HS-27A (cell line): ENCODE results near the gene SHH.

Experiments used
- DNase-seq: peaks from one replicate; pipeline ENCODE4 v3.0.0-alpha.2; 2012; ENCODE audit warnings: low read depth, missing footprints

The SHH gene

DNA sequence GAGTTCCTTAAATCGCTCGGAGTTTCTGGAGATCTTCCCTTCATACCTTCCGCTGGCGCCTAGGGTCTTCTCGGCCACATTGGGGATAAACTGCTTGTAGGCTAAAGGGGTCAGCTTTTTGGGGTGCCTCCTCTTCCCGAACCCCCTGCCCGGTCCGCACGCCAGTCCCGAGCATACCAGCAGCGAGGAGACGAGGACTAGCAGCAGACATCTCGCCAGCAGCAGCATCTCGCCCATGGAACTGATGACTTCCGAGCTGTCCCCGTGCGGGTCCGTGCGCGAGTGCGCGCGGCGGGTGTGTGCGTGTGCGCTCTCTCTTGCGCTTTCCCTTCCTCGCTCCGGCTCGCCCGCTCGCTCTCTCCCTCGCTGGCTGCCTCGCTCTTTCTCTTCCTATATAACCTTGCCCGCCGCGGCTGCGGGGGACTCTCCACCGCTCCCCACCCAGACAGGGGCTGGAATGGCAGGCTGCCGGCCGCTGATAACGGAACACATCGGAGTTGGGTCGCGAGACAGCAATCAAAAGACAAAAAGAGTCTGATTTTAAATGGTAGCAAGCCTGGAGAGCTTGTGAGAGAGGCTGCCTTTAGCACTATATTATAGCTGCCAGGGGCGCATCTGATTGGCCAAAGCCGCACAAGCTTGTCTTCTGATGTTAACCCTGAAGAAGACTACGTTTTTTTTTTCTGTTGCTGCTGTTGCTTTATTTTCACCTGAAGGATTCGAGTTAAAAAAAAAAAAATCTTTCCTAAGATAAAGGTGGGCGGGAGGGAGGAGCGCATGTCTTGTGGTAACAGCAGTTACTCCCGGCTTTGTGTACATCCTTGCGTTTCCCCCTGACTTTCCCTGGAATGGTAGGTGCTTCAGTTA, at the start of gene SHH:
TSS of gene SHH (minus strand) at position 569 of the 867 bp plus-strand sequence. CDS start at position 228, 341 bp downstream.
- DNase-seq, result no peak

DNA sequence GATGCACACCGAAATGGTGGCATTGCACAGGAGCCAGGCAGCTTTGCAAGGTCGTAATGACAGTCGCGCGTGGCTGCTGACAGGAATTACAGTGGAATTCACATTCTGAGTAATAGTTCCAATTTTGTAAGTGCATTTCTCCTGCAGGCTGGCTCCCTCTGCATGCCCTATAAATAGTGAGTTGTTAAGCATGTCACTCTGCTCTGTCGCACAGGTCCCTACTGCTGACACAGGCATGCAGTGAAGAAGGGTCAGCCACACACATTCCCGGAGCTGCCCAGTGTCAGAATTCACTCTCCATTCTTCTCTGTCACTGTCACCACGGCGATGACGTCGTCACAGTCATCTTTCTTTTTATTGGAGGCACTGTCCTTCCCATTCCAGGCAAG, 49.2 kb upstream of the SHH start:
- no peak for DNase-seq

DNA sequence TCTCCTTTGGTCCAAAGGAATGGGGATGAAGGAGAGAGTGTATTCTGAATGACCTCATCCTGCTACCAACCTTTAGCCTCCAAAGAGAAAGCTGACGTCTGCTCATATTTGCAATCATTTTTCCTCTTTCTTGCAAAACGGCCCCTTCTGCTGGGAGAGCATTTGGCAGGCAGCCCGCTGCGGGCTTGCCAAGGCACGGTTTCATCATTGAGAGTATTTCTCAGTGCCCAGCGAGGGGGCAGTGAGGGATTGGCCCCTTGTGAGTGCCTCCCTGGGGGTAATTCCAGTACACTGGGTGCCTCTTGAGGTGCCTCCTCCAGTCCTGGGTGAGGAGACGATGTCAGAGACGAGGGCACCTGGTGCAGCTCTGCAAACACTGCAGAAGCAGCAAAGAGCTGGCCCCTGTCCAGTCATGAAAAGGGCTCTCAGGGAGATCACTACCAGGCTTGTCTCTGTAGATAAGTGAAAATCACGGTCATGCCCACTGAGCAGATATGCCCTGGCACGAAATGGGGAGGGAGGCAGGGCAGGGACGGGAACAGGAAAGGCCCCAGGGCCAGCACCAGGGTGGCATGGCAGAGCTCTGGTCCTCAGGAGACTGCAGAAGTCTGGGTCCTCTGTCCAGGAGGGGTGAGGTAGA, 48.7 kb upstream of the SHH start:
- DNase-seq, result no peak

DNA sequence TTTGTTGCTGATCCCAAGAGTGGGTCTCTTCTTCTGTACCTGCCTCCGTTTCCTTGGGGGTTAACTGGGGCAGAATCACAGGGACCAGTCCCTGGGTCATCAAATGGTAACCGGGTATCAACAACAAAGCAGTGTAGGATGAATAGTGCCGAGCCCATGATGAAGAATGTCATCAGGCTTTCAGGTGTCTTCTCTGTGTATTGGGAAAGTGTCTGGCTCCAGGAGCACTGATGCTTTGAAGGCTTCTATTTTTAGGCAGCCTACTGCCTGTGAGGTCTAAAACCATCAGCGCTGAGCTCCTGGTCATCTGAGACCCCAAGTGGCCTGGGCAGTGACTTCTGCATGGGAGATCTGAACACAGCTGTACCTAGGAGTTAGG, 48.2 kb upstream of the SHH start:
- no peak for DNase-seq

DNA sequence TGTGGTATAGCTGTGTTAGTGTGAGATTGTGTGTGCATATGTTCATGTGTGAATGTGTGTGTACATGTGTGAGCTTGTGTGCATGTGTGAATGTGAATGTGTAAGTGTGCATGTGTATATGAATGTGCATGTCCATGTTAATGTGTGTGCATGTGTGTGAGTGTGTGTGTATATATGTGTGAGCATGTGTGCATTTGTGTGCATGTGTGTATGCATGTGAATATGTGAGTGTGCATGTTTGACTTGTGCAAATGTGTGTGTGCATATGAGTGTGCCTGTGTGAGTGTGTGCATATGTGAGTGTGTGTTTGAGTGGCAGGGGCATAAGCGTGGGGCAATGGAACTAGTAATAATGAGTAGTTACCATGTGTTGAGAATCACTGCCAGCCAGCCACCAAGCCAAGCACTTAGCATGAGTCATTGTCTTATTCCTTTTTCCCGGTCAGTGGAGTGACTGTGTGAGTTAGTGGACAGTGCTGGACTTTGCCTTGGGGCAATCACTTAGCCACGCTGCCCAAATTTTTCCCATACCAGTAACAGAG, 46.3 kb upstream of the SHH start:
- DNase-seq, result no peak

DNA sequence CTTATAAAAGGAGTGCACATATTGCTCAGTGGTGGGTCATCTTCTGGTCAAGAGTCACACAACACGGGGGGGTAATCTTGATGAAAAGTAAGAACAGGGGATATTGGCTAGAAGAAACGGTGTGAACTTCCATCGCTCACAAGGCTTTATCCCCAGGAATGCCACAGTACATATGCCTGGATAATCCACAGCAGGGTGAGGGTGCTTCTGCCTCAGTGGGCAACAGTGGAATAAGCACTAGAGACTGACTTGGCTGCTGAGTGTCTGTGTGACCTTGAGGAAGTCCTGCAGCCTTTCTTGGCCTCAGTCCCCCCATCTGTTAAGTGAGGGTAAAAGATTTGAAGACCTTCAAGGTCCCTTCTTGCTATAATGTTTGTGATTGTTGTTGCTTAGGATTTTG, 44.9 kb upstream of the SHH start:
- no peak for DNase-seq

DNA sequence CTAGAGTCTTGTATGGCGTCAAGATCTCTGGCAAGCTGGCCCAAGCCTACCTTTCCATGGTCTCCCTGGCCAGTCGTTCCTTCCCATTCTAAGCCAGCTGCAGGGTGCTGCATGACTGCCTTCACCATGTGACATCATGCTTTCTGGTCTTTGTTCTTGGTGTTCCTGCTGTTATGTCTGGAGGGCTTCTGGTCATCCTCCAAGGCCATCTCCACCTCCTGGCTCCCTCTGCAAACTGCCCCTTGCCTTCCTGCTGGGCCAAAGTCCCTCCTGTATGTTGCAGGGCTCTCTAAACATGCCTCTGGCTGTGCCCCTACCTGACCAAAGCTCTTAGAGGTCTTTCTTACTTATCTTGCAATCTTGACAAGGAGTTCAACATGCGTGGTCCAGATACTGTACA, 44.4 kb upstream of the SHH start:
- DNase-seq, result no peak

DNA sequence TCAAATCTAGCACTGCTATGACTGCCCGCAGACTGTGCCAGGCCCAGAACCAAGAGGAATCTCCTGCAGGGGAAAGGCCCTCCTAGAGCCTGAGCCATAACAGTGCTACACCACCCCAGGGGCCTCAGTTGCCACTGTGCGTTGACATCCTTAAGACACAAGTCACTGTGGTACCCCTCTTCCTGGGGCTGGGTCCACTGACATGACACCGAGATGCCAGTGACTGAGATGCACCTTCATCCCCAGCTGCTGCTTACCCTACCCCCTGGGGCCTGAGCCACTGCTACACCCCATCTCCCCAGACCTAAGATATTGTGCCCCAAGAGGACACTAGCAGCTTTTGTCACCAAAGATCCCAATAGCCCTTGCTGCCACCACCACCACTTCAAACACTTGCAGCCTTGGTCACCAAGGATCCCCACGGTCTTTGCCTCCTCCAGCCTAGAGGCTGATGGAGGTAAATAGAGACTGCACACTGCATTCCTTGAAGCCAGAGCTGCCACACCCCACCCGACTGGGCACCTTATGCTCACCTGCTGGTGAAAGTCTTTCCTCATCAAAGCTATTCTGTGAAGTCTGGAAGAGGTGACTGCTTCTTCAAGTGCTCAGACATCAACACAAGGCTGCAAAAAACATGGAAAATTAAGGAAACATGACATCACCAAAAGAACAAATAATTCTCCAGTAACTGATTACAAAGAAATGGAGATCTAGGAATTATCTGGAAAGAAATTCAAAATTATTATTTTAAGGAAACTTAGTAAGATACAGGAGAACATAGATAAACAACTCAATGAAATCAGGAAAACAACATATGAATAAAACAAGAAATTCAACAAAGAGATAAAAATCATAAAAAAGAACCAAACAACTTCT, 40.4 kb upstream of the SHH start:
- no peak for DNase-seq

DNA sequence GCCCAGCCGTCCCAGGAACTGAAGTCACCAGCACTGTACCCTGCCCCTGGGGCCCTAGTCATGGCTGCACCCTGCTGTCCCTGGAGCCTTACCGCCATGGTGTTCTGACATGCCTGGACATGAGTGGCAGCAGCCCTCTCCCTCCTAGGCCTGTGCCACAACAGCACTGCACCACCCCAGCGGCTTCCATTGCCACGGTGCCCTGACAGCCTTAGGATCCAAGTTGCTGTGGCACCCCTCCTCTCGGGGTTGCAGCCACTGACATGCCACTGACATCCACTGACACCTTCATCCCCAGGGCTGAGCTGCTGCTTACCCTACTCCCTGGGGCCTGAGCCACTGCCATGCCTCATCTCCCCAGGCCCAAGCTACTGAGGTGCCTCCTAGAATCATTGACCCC, 39.6 kb upstream of the SHH start:
- no peak for DNase-seq

DNA sequence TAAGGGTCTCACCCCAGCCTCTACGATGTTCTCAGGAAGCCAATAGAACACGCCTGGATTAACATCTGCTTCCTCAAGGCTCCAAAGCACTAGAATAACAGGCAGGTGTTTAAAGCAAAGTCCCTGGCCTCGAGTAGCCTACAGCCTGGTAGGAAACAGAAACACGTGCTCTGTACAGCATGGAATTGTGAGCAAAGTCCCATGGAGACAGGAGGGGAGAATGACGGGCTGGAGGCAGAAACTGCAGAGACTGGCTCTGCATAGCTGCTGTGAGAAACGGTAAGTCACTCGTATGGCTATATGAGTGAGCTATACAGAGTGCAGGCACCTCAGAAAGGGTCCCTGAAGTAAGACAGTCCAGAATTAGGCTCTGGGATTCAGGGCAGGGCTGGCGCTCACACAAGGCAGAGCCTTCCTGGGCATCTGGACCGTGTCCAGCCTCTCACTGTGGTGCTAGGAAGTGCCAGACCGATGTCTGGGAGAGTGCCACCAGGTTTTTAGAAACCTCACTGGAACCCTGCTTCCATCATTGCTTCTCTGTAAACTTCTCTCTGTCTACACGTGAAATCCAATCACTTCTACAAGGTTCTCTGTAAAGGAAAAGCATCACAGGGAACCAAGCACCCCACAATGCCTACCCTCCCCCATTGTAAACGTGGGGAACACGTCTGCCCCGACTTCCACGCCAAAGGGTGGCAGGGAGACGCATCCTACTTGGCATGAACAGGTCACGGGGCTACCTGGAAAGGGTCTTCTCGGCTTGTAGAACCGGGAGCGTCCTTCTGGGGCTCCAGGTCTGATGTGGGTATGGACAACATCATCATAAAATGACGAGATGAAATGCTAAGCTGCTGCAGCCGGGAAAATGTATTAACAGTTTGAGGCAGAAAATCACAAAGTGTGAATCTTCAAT, 38.8 kb upstream of the SHH start:
- DNase-seq, result no peak

DNA sequence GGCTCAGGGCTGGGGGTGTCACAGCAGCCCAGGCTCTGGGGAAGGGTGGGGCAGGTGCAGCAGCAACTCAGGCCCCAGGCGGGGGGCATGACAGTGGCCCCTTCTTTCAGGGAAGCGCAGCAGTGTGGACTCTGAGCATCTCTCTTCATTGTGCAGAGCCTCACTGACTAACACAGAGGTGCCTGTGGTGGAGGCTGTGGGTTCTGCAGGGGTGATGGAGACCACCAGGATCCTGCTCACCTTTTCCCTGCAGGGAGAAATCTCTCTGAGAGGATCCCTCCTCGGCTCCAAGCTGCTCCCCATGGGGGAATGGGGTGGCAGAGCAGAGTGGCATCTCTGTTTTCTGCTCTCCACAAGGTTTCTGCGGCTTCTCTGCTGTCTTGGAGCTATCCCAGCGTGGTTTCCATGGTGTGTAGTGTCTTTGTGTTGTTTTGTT, 37.8 kb upstream of the SHH start:
- no peak for DNase-seq

DNA sequence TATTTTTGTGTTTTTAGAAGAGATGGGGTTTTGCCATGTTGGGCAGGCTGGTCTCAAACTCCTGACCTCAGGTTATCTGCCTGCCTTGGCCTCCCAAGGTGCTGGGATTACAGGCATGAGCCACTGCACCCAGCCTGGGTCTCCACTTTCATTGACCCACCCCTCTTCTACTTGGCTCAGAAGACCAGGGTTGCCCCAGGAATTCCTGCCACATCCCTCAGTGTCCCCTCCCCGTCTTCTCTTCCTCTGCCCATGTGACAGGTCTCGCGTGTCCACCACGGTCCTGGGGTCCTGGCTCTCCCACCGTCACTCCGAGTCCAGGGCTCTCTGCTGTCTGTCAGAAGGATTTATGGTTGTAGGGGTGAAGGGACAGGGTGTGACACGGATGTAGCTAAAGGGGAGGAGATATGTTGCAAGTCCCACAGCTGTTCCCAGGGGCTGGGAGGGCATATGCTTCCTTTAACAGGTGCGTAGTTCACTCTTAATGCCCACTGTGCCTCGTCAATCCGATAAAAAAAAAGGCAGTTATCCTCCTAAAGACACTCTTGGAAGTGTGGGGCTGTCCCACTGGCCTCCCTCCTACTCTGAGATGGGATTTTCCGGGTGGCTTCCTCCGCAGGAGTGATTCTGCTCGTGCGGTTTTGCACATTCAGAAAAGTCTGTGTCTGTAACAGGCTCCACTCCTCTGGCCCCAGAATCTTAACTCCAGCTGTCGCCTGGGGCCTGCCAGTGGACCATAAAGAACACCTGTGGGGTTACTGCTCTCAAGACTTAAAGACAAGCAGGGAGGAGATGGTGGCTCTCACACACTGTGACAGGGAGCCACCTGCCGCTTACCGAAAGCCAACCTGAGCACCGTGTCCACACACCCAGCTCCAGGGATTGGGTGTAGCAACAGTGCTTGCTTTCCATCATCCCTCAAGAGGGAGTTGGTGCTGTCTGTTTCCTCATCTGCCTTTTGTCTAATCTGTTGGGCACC, 36.7 kb upstream of the SHH start:
- no peak for DNase-seq

DNA sequence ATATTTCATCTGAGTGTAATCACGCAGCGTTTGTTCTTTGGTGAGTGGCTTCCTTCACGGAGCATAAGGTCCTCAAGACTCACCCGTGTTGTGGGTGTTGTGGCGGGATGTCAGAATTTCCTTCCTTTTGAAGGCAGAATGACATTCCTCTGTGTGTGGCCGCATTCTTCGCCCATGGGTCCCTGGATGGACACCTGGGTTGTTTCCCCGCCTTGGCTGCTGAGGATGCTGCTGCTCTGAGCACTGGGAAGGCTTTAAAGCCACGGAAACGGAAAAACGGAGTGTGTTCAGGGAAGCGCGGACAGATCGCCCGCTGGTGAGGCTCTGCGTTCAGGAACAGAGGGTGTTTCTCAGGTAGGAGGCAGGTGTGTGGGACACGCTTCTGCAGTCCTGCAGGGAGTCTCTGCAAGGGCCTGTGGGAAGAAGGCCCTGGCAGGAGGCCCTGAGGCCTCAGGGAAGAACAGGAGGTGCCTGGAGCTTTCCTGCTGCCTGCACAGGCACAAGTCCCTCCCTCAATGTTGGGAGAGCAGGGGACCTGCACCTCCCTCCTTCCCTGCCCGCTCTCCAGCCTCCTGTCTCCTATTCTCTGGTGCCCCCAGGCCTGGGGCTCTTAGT, 35.7 kb upstream of the SHH start:
- no peak for DNase-seq

DNA sequence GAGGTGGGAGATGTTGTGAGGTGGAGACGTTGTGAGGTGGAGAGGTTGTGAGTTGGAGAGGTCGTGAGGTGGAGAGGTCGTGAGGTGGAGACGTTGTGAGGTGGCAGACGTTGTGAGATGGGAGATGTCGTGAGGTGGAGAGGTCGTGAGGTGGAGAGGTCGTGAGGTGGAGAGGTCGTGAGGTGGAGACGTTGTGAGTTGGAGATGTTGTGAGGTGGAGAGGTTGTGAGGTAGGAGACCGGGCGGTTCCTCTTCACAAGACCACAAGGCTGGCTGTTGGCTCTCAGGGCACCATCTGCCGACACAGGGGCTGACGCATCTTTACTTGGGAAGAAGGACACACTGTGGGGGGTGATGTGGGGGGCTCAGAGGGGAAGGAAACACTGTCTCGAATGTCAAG, 34.7 kb upstream of the SHH start:
- no peak for DNase-seq

DNA sequence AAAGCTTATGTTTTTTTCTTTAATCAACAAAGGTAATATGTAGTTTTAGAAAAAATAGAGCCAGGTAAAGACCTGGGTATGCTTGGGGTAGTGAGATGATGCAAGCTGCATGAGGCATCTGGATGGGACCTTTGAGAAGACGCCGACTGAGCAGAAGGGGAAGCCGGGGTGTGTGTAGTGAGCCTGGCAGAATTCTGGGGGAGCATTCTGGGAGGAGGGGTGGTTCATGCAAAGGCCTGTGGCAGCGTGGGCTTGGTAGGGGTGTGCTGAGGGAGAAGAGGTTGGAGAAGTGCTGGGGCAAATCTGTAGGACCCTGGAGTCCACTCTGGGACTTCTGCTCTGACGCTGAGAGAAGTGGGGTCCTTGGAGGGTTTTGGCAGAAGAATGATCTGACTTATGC, 33.9 kb upstream of the SHH start:
- DNase-seq, result no peak

DNA sequence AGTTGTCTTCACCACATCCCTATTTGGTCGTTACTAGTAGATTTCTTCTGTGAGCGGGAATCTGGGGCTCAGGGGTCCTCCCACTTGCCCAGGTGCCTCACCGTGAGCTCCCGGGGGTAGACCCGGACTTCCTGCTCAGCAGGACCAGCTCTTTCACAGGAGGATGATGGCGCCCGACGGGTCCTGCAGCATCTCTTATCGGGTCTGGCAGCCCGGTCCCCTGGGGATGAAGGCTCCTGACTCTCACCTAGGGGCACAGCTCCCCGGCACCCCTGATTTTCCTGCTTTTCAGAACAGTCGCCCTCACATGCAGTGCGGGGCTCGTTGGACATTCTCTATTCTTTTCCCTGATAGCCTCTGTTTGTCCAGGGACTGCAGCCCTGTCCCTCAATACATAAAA, 33.0 kb upstream of the SHH start:
- no peak for DNase-seq

DNA sequence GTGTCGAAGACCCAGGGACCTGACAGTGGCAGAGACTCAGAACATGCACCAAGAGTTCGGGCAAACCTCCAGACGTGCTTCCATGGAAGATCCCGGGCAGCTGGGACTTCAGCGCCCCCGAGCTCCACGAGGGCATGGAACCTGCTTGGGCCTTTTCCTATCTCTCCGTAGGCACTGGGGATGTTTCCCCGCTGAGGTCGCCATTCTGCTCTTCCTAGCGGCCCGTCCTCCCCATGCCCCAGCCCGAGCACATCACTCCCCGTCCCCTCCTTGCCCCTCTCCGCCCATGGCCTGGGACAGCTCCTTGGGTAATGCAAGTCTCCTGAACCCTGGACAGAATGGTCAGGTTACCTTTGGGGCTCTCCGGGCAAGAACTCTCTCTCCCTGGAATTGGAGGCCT, 32.3 kb upstream of the SHH start:
- DNase-seq, result no peak

DNA sequence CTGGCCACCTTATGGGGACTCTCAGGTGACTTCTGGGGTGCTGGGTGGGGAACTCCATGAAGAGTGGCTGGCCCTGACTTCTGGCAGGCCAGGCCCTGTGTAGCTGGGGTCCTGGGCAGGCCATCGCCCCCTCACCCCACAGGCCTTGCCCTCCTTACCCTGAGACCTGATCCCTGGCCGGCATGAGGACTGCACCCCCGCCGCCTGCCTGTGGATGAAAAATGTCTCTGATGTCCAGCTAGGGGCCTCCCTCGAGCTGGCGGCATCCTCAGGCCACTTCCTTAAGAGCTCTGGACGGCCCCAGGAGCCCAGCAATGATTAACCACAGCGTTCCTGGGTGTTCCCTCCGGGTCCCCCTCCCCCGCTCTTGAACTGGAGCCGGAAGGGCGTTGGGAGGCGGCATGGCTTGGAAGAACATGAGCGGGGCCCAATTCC, 31.8 kb upstream of the SHH start:
- no peak for DNase-seq

DNA sequence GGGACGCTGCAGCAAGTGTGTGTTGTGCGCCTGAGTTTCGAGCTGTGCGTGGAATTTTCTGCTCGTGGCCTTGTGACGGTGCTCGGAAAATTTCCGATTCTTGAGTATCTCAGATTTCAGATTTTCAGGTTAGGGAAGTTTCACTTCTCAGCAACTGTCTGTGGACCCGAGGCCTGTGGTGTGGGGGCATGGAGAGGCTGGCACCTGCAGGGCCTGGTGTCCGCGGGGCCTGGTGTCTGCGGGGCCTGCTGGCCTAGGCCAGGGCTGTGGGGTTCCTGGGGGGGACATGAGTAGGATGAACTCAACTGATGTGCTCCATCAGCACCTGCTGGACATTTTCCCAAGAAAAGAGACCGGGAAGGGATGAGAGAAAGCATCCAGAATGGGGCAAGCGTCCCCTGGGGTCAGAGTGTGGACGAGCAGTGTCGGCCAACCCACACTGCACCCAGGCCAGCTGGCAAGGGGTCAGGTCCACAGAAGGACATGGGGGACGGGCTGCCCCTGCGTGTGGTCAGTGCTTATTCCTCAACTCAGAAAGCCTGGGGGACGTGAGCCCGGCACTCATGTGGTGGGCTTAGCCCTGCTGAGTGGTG, 31.3 kb upstream of the SHH start:
- DNase-seq, result no peak
